HepG2 (cell line): ENCODE measurements around the gene ANAPC5. TPM values are rescaled to one million over a fixed set of nuclear protein-coding genes. Genes with fewer than 3 reads are reported as not detected.

ENCODE experiments used
- AGO2 ChIP-seq: fragments of 200-400 bp; formaldehyde crosslinking; optimal IDR thresholded peaks from 2 replicates; pipeline ENCODE3; 2017; ENCODE audit warnings: mild to moderate bottlenecking, low read depth, low read length, moderate library complexity
- ARID3A ChIP-seq: IDR thresholded peaks from 2 replicates; pipeline ENCODE4 v1.6.1; 2012; ENCODE audit warnings: low read depth, low read length, improper control_type of control experiment
- CCDC6 ChIP-seq: sonication (generic); formaldehyde crosslinking; IDR thresholded peaks from 2 replicates; pipeline ENCODE4 v1.8.1; 2022; ENCODE audit warnings: mild to moderate bottlenecking, missing genetic modification reagents, moderate library complexity
- FOXC1 ChIP-seq: sonication (generic); formaldehyde crosslinking; IDR thresholded peaks from 2 replicates; pipeline ENCODE4 v1.8.0; 2022; ENCODE audit warnings: mild to moderate bottlenecking, missing genetic modification reagents, borderline replicate concordance
- IKZF4 ChIP-seq: sonication (generic); formaldehyde crosslinking; IDR thresholded peaks from 2 replicates; pipeline ENCODE4 v1.5.1; 2020; ENCODE audit warnings: borderline replicate concordance, mild to moderate bottlenecking, low read depth, missing genetic modification reagents; ENCODE audit errors: not compliant biosample characterization
- NR2F1 ChIP-seq, 2 experiments: fragments of 450-650 bp in 1 of 2; formaldehyde crosslinking in 1 of 2; IDR thresholded peaks; 2 replicates each; pipeline versions ENCODE4 v1.5.0 to v1.6.1; 2016 to 2020; ENCODE audit warnings: mild to moderate bottlenecking in 1 of 2, missing compliant biosample characterization in 1 of 2, missing genetic modification reagents in 1 of 2, moderate library complexity in 1 of 2
- RARA ChIP-seq: IDR thresholded peaks from 2 replicates; pipeline ENCODE4 v1.6.1; 2016; ENCODE audit warnings: missing genetic modification reagents, missing compliant biosample characterization
- ZFP91 ChIP-seq: sonication (generic); formaldehyde crosslinking; IDR thresholded peaks from 2 replicates; pipeline ENCODE4 v1.9.0; 2022; ENCODE audit warnings: missing genetic modification reagents, mild to moderate bottlenecking, borderline replicate concordance
- ZNF292 ChIP-seq: sonication (generic); formaldehyde crosslinking; IDR thresholded peaks from 2 replicates; pipeline ENCODE4 v1.8.1; 2022; ENCODE audit warnings: mild to moderate bottlenecking, low read depth, missing genetic modification reagents, borderline replicate concordance
- ZNF350 ChIP-seq: sonication (generic); formaldehyde crosslinking; IDR thresholded peaks from 2 replicates; pipeline ENCODE4 v1.4.0; 2020; ENCODE audit warnings: mild to moderate bottlenecking, low read depth, missing genetic modification reagents, borderline replicate concordance
- ZNF414 ChIP-seq: sonication (generic); formaldehyde crosslinking; IDR thresholded peaks from 2 replicates; pipeline ENCODE4 v1.5.0; 2020; ENCODE audit warnings: missing genetic modification reagents
- polyA plus RNA-seq, 8 experiments: library from polyadenylated mRNA; depleted of rRNA in 3 of 8; stranded (reverse) in 7 of 8; unstranded in 1 of 8; fragments of >200 nt; fragmentation: Illumina TruSeq in 4 of 8; extraction: Trizol in 4 of 8; gene quantifications; 2 replicates each; pipeline versions ENCODE4 v1.2.1 to v1.2.3, GENCODE V29; 2011 to 2016; ENCODE audit warnings: low read depth in 4 of 8, missing spikeins in 1 of 8, mixed read lengths in 1 of 8; ENCODE audit not compliant: insufficient read depth in 1 of 8
- total RNA-seq, 5 experiments: library from RNA; depleted of rRNA; stranded (reverse); fragments of >200 nt; fragmentation: Illumina TruSeq; extraction: Trizol; gene quantifications; 2 replicates each; pipeline ENCODE4 v1.2.3, GENCODE V29; 2016; ENCODE audit warnings: low read depth in 1 of 5
- TF ChIP-seq, protein P1 (sequence below): sonication (generic); formaldehyde crosslinking; IDR thresholded peaks from 2 replicates; pipeline ENCODE4 v1.4.0; 2020; ENCODE audit warnings: missing genetic modification reagents, borderline replicate concordance
- TF ChIP-seq, protein P2 (sequence below): sonication (generic); formaldehyde crosslinking; IDR thresholded peaks from 2 replicates; pipeline ENCODE4 v1.5.0; 2020; ENCODE audit warnings: missing genetic modification reagents
- TF ChIP-seq, protein P3 (sequence below): sonication (generic); formaldehyde crosslinking; IDR thresholded peaks from 2 replicates; pipeline ENCODE4 v1.4.0; 2020; ENCODE audit warnings: missing genetic modification reagents, borderline replicate concordance

Gene ANAPC5
- total and polyA plus RNA-seq, 2 of the 13 experiments (the other 11 are each of a cell fraction or from before 2014, with no cell fraction given) = 146 to 161 TPM

GRCh38 chr12:121296618-121297434, 55.4 kb downstream of the ANAPC5 start, which contains the start of gene CAMKK2 (continued):
- TF ChIP-seq ZNF292 (peak; percentile 74; the same call in 1 of the 2 replicates), ARID3A (no peak), ZNF350 (peak; percentile 28; the same call in 1 of the 2 replicates), RARA (CRISPR knock-in tag) (peak; percentile 32), ZFP91 (peak; percentile 70; the same call in 1 of the 2 replicates), CCDC6 (CRISPR knock-in tag) (peak; percentile 33; the same call in 1 of the 2 replicates), ZNF414 (CRISPR knock-in tag) (0 out of 2 replicates have a peak, but pooled peaks have one; percentile 38), FOXC1 (CRISPR knock-in tag) (peak; percentile 69), NR2F1 (CRISPR knock-in tag; IDR thresholded peaks at IDR 0.05) (peak in 1 of 2 experiments; percentile 26; a peak in 1 of 4 replicates), AGO2 (peak; percentile 67), IKZF4 (CRISPR knock-in tag) (peak; percentile 64)
- TF ChIP-seq, protein P1, sequence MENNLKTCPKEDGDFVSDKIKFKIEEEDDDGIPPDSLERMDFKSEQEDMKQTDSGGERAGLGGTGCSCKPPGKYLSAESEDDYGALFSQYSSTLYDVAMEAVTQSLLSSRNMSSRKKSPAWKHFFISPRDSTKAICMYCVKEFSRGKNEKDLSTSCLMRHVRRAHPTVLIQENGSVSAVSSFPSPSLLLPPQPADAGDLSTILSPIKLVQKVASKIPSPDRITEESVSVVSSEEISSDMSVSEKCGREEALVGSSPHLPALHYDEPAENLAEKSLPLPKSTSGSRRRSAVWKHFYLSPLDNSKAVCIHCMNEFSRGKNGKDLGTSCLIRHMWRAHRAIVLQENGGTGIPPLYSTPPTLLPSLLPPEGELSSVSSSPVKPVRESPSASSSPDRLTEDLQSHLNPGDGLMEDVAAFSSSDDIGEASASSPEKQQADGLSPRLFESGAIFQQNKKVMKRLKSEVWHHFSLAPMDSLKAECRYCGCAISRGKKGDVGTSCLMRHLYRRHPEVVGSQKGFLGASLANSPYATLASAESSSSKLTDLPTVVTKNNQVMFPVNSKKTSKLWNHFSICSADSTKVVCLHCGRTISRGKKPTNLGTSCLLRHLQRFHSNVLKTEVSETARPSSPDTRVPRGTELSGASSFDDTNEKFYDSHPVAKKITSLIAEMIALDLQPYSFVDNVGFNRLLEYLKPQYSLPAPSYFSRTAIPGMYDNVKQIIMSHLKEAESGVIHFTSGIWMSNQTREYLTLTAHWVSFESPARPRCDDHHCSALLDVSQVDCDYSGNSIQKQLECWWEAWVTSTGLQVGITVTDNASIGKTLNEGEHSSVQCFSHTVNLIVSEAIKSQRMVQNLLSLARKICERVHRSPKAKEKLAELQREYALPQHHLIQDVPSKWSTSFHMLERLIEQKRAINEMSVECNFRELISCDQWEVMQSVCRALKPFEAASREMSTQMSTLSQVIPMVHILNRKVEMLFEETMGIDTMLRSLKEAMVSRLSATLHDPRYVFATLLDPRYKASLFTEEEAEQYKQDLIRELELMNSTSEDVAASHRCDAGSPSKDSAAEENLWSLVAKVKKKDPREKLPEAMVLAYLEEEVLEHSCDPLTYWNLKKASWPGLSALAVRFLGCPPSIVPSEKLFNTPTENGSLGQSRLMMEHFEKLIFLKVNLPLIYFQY (CRISPR knock-in tag) = 0 out of 2 replicates have a peak, but pooled peaks have one; percentile 67
- TF ChIP-seq, protein P2, sequence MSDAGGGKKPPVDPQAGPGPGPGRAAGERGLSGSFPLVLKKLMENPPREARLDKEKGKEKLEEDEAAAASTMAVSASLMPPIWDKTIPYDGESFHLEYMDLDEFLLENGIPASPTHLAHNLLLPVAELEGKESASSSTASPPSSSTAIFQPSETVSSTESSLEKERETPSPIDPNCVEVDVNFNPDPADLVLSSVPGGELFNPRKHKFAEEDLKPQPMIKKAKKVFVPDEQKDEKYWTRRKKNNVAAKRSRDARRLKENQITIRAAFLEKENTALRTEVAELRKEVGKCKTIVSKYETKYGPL = no peak
- TF ChIP-seq, protein P3, sequence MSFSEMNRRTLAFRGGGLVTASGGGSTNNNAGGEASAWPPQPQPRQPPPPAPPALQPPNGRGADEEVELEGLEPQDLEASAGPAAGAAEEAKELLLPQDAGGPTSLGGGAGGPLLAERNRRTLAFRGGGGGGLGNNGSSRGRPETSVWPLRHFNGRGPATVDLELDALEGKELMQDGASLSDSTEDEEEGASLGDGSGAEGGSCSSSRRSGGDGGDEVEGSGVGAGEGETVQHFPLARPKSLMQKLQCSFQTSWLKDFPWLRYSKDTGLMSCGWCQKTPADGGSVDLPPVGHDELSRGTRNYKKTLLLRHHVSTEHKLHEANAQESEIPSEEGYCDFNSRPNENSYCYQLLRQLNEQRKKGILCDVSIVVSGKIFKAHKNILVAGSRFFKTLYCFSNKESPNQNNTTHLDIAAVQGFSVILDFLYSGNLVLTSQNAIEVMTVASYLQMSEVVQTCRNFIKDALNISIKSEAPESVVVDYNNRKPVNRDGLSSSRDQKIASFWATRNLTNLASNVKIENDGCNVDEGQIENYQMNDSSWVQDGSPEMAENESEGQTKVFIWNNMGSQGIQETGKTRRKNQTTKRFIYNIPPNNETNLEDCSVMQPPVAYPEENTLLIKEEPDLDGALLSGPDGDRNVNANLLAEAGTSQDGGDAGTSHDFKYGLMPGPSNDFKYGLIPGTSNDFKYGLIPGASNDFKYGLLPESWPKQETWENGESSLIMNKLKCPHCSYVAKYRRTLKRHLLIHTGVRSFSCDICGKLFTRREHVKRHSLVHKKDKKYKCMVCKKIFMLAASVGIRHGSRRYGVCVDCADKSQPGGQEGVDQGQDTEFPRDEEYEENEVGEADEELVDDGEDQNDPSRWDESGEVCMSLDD (CRISPR knock-in tag) = no peak
